ENCODE results near the gene UBE2QL1. TPM values are rescaled to one million over a fixed set of nuclear protein-coding genes. Genes with fewer than 3 reads are reported as not detected.

UBE2QL1 gene
- total RNA-seq, 1 donor from 2014 or later = not detected

GRCh38 chr5:6452622-6453504, 4.2 kb downstream of the UBE2QL1 start:
- ATAC-seq (no peak), DNase-seq (no peak)
- Histone ChIP-seq H3K9me3 (no peaks in the 10 kb centered on the region), H3K4me3 (no peak overlapping the region), H3K36me3 (no peaks in the 10 kb centered on the region), H3K27me3 (ENCODE audit: low read depth) (peaks cover 69% of the 10 kb centered on the region), H3K4me1 (peaks cover 5% of the 10 kb centered on the region), H3K27ac (no peak overlapping the region)
- no peak for TF ChIP-seq CTCF (IDR thresholded peaks at IDR 0.05)
- intact Hi-C loops (cut with DNase I) = no loop called here

GRCh38 chr5:6453937-6454560, 5.4 kb downstream of the UBE2QL1 start:
- ATAC-seq (no peak), DNase-seq (no peak)
- H3K4me3 ChIP-seq = no peak overlapping the region
- no peaks in the 10 kb centered on the region for H3K9me3 ChIP-seq
- no peaks in the 10 kb centered on the region for H3K36me3 ChIP-seq
- H3K27ac ChIP-seq = no peak overlapping the region
- peaks cover 2% of the 10 kb centered on the region for H3K4me1 ChIP-seq
- intact Hi-C loops (cut with DNase I) = no loop called here
- no peak for TF ChIP-seq CTCF (IDR thresholded peaks at IDR 0.05)
- peaks cover 66% of the 10 kb centered on the region for H3K27me3 ChIP-seq (ENCODE audit: low read depth)

- H3K36me3 ChIP-seq = no peaks in the 10 kb centered on the region
- no peak for TF ChIP-seq CTCF (IDR thresholded peaks at IDR 0.05)
- DNase-seq = no peak
- no peak overlapping the region for H3K4me3 ChIP-seq
- no peaks in the 10 kb centered on the region for H3K9me3 ChIP-seq
- peaks cover 61% of the 10 kb centered on the region for H3K27me3 ChIP-seq (ENCODE audit: low read depth)
- ATAC-seq = no peak
- no peak overlapping the region for H3K27ac ChIP-seq
- H3K4me1 ChIP-seq = no peaks in the 10 kb centered on the region
- intact Hi-C loops (cut with DNase I) = no loop called here
Measured at GRCh38 chr5:6454628-6455053, 6.0 kb downstream of the UBE2QL1 start.

GRCh38 chr5:6455571-6456200, 7.0 kb downstream of the UBE2QL1 start:
- no peaks in the 10 kb centered on the region for H3K4me1 ChIP-seq
- intact Hi-C loops (cut with DNase I) = no loop called here
- H3K27ac ChIP-seq = no peak overlapping the region
- no peaks in the 10 kb centered on the region for H3K36me3 ChIP-seq
- H3K27me3 ChIP-seq (ENCODE audit: low read depth) = peaks cover 50% of the 10 kb centered on the region
- ATAC-seq = no peak
- H3K4me3 ChIP-seq = no peak overlapping the region
- no peak for TF ChIP-seq CTCF (IDR thresholded peaks at IDR 0.05)
- H3K9me3 ChIP-seq = no peaks in the 10 kb centered on the region
- DNase-seq = no peak

GRCh38 chr5:6456766-6457370, 8.2 kb downstream of the UBE2QL1 start:
- ATAC-seq = no peak
- intact Hi-C loops (cut with DNase I) = no loop called here
- no peak for DNase-seq
- Histone ChIP-seq H3K4me3 (no peak overlapping the region), H3K36me3 (no peaks in the 10 kb centered on the region), H3K27ac (no peak overlapping the region), H3K4me1 (no peaks in the 10 kb centered on the region), H3K9me3 (no peaks in the 10 kb centered on the region), H3K27me3 (ENCODE audit: low read depth) (peaks cover 39% of the 10 kb centered on the region)
- TF ChIP-seq CTCF (IDR thresholded peaks at IDR 0.05) = no peak
